Activated CD8-positive, alpha-beta T cell treated with anti-CD3 and anti-CD28 coated beads for 36 hours (primary cell): ENCODE measurements around the gene SNX22. TPM values are rescaled to one million over a fixed set of nuclear protein-coding genes. Genes with fewer than 3 reads are reported as not detected.

Source experiments
- ATAC-seq: fragments of 200-7000 bp; cut with Tn5 transposase; one replicate; pipeline ENCODE4 v1.10.0; 2021; ENCODE audit warnings: mild to moderate bottlenecking, moderate library complexity
- CTCF ChIA-PET: fragments of 350-600 bp; sonication (Branson Sonifier 250); formaldehyde crosslinking; loops from one replicate; lab custom pipeline; 2021; ENCODE audit warnings: antibody characterized with exemption; lab: Charles Lee
- POLR2A ChIA-PET: fragments of 350-600 bp; sonication (Branson Sonifier 250); formaldehyde crosslinking; loops from one replicate; lab custom pipeline; 2021; ENCODE audit warnings: antibody characterized with exemption; lab: Charles Lee
- DNase-seq: peaks from one replicate; pipeline ENCODE4 v3.0.0-alpha.2; 2020
- H3K27ac Mint-ChIP-seq: one replicate; pipeline ENCODE4 v1.8.0; 2021; ENCODE audit warnings: mild to moderate bottlenecking, mixed read lengths
- H3K27me3 Mint-ChIP-seq: one replicate; pipeline ENCODE4 v1.8.0; 2021; ENCODE audit warnings: mixed read lengths
- H3K36me3 Mint-ChIP-seq: one replicate; pipeline ENCODE4 v1.8.0; 2021; ENCODE audit warnings: low read depth, mixed read lengths
- H3K4me1 Mint-ChIP-seq: one replicate; pipeline ENCODE4 v1.8.0; 2021; ENCODE audit warnings: low read depth, mixed read lengths
- H3K4me3 Mint-ChIP-seq: one replicate; pipeline ENCODE4 v1.8.0; 2021; ENCODE audit warnings: mild to moderate bottlenecking, moderate library complexity, mixed read lengths
- H3K9me3 Mint-ChIP-seq: one replicate; pipeline ENCODE4 v1.8.0; 2021; ENCODE audit warnings: mixed read lengths
- CTCF ChIP-seq: fragments of 200-600 bp; IDR thresholded peaks from one replicate; pipeline ENCODE4 v1.8.0; 2022; ENCODE audit warnings: antibody characterized with exemption, mild to moderate bottlenecking
- intact Hi-C: fragments of 100-400 bp; cut with micrococcal nuclease; formaldehyde crosslinking; loops from one replicate; pipeline ENCODE4 v1.10.0; 2022
- total RNA-seq, 2 experiments: library from RNA; stranded (reverse); gene quantifications; one replicate each; pipeline ENCODE4 v1.2.3, GENCODE V29; 2021

SNX22 gene
- total RNA-seq, 2 experiments from 2014 or later = 1.6 to 1.8 TPM

- intact Hi-C loops = no loop called here
- TF ChIP-seq CTCF = no peak
- peaks cover 35% of the 10 kb centered on the region for H3K36me3 Mint-ChIP-seq
- H3K4me1 Mint-ChIP-seq = peaks cover 30% of the 10 kb centered on the region
- peaks cover 11% of the 10 kb centered on the region for H3K27me3 Mint-ChIP-seq
- no peak overlapping the region for H3K4me3 Mint-ChIP-seq
- DNase-seq (no peak), ATAC-seq (no peak)
- ChIA-PET POLR2A (interaction anchor here (0.6 kb wide), 1 partner anchor 38 kb away, joined by 3 read pairs; no protein-coding TSS in a partner anchor), CTCF (interaction anchor here (4.4 kb wide), 1 partner anchor 13 kb away, joined by 34 read pairs; no protein-coding TSS in a partner anchor)
- H3K27ac Mint-ChIP-seq = no peak overlapping the region
- no peaks in the 10 kb centered on the region for H3K9me3 Mint-ChIP-seq
Observed at GRCh38 chr15:64156652-64157331, 5.3 kb downstream of the SNX22 start.

- Mint-ChIP-seq H3K27ac (peak overlapping the region; percentile 62), H3K27me3 (peaks cover 7% of the 10 kb centered on the region), H3K9me3 (no peaks in the 10 kb centered on the region), H3K4me1 (peaks cover 31% of the 10 kb centered on the region), H3K4me3 (no peak overlapping the region), H3K36me3 (peaks cover 42% of the 10 kb centered on the region)
- DNase-seq (no peak), ATAC-seq (no peak)
- intact Hi-C loops = no loop called here
- CTCF ChIA-PET = interaction anchor here (0.8 kb wide), 1 partner anchor 46 kb away, joined by 3 read pairs; no protein-coding TSS in a partner anchor
- TF ChIP-seq CTCF = no peak
- POLR2A ChIA-PET = interaction anchor here (0.7 kb wide), 1 partner anchor 11 kb away, joined by 3 read pairs; no protein-coding TSS in a partner anchor
Observed at GRCh38 chr15:64157599-64158125, 6.1 kb downstream of the SNX22 start.

- Mint-ChIP-seq H3K4me1 (peaks cover 26% of the 10 kb centered on the region), H3K9me3 (no peaks in the 10 kb centered on the region), H3K4me3 (no peak overlapping the region), H3K27me3 (no peaks in the 10 kb centered on the region), H3K27ac (peak overlapping the region; percentile 52), H3K36me3 (peaks cover 42% of the 10 kb centered on the region)
- intact Hi-C loops = no loop called here
- DNase-seq = no peak
- ATAC-seq = no peak
- TF ChIP-seq CTCF = no peak
- CTCF ChIA-PET = no interaction called here
- POLR2A ChIA-PET = interaction anchor here (0.7 to 0.9 kb wide), 3 partner anchors 12 to 506 kb away, joined by 3 read pairs; no protein-coding TSS in a partner anchor
Observed at GRCh38 chr15:64158363-64159134, 7.0 kb downstream of the SNX22 start.

- Mint-ChIP-seq H3K36me3 (peaks cover 29% of the 10 kb centered on the region), H3K4me3 (peak overlapping the region; percentile 90), H3K4me1 (peaks cover 43% of the 10 kb centered on the region), H3K9me3 (no peaks in the 10 kb centered on the region), H3K27me3 (no peaks in the 10 kb centered on the region), H3K27ac (peak overlapping the region; percentile 90)
- intact Hi-C loops = no loop called here
- no peak for DNase-seq
- ChIA-PET POLR2A (interaction anchor here (0.7 to 3.0 kb wide), 5 partner anchors 10 to 298 kb away, joined by 3 to 30 read pairs (median 3); partner anchors contain the start of genes CIAO2A, SNX22, TRIP4 and ZNF609), CTCF (interaction anchor here (1.0 to 2.4 kb wide), 3 partner anchors 9 to 566 kb away, joined by 3 to 40 read pairs (median 3); partner anchors contain the start of gene SNX22)
- no peak for TF ChIP-seq CTCF
- ATAC-seq = no peak
Observed at GRCh38 chr15:64161688-64162477, 10.4 kb downstream of the SNX22 start.
